Gastrocnemius medialis (tissue), 4 donors: Measurements from ENCODE around the gene SULT1A1. TPM values are rescaled to one million over a fixed set of nuclear protein-coding genes. Genes with fewer than 3 reads are reported as not detected.

Source experiments
- ATAC-seq, 2 donors: fragments of 150-250 bp; one replicate each; pipeline ENCODE4 v1.9.1; 2016
- DNase-seq, 2 donors: peaks; one replicate each; pipeline ENCODE4 v3.0.0-alpha.2; 2019
- H3K27ac ChIP-seq, 4 donors: fragments of 200-600 bp; sonication (generic); 1 replicate in 1 of 4; 2 replicates in 3 of 4; pipeline ENCODE4 v1.5.1; 2016 to 2018; ENCODE audit warnings: mild to moderate bottlenecking in 2 of 4, moderate library complexity in 1 of 4
- H3K27me3 ChIP-seq, 3 donors: fragments of 200-600 bp; sonication (generic) in 2 of 3; 1 replicate in 1 of 3; 2 replicates in 2 of 3; pipeline versions ENCODE4 v1.5.1 to v1.6.0; 2016 to 2019; ENCODE audit warnings: mild to moderate bottlenecking in 1 of 3, moderate library complexity in 1 of 3
- H3K36me3 ChIP-seq, 2 donors: fragments of 200-600 bp; sonication (generic) in 1 of 2; one replicate each; pipeline ENCODE4 v1.5.1; 2017 to 2018
- H3K4me1 ChIP-seq, 2 donors: fragments of 200-600 bp; sonication (generic) in 1 of 2; one replicate each; pipeline ENCODE4 v1.5.1; 2016 to 2017; ENCODE audit warnings: mild to moderate bottlenecking in 2 of 2
- H3K4me3 ChIP-seq, 4 donors: fragments of 200-600 bp; sonication (generic) in 3 of 4; 1 replicate in 1 of 4; 2 replicates in 3 of 4; pipeline ENCODE4 v1.5.1; 2016 to 2019; ENCODE audit warnings: mild to moderate bottlenecking in 2 of 4
- H3K9me3 ChIP-seq, 3 donors: fragments of 200-600 bp; sonication (generic) in 2 of 3; 1 replicate in 1 of 3; 2 replicates in 2 of 3; pipeline ENCODE4 v1.5.1; 2016 to 2019
- CTCF ChIP-seq, 5 experiments: fragments of 450-650 bp in 3 of 5; fragments of 200-600 bp in 2 of 5; sonication (generic) in 2 of 5; IDR thresholded peaks in 4 of 5; conservative IDR thresholded peaks in 1 of 5; 1 replicate in 4 of 5; 2 replicates in 1 of 5; pipeline ENCODE4 v1.5.1; 2016 to 2019; ENCODE audit warnings: antibody characterized with exemption in 5 of 5, mild to moderate bottlenecking in 3 of 5, moderate library complexity in 3 of 5
- POLR2A ChIP-seq, 2 donors: fragments of 450-650 bp; IDR thresholded peaks; one replicate each; pipeline ENCODE4 v1.6.1; 2017; ENCODE audit warnings: antibody characterized with exemption in 2 of 2, mild to moderate bottlenecking in 2 of 2, moderate library complexity in 2 of 2
- in situ Hi-C, 4 donors: fragments of 200-750 bp; cut with MboI; loops; one replicate each; pipeline versions ENCODE4 v1.15.0 to v1.8.0; 2017; ENCODE audit warnings: low sequenced_read_pairs in 4 of 4
- intact Hi-C: fragments of 100-400 bp; cut with DNase I; formaldehyde crosslinking; loops from one replicate; pipeline ENCODE4 v1.15.1; 2023; ENCODE audit warnings: low total_unique reads
- total RNA-seq, 4 donors: library from RNA; depleted of rRNA; stranded (reverse); fragments of >200 nt; gene quantifications; one replicate each; pipeline versions ENCODE4 v1.1.0 to v1.2.3, GENCODE V29; 2016

Gene SULT1A1
- total RNA-seq, 4 donors from 2014 or later, result 5.7 to 10.0 (median 8.2) TPM

GRCh38 chr16:28589930-28590329, 19.9 kb downstream of the SULT1A1 start:
- no peaks in the 10 kb centered on the region for H3K9me3 ChIP-seq
- peaks cover 2 to 67% of the 10 kb centered on the region in 2 donors for H3K36me3 ChIP-seq
- H3K27me3 ChIP-seq, result no peaks in the 10 kb centered on the region
- ATAC-seq (no peak), DNase-seq (no peak)
- TF ChIP-seq POLR2A (IDR thresholded peaks at IDR 0.05) (no peak), CTCF (IDR thresholded peaks at IDR 0.05 in 4 of 5, conservative IDR thresholded peaks at IDR 0.05 in 1 of 5) (no peak)
- no peaks in the 10 kb centered on the region for H3K4me1 ChIP-seq
- no peak overlapping the region for H3K27ac ChIP-seq
- no peak overlapping the region for H3K4me3 ChIP-seq
- intact Hi-C loops, result no loop called here
- in situ Hi-C loops, result no loop called here

DNA sequence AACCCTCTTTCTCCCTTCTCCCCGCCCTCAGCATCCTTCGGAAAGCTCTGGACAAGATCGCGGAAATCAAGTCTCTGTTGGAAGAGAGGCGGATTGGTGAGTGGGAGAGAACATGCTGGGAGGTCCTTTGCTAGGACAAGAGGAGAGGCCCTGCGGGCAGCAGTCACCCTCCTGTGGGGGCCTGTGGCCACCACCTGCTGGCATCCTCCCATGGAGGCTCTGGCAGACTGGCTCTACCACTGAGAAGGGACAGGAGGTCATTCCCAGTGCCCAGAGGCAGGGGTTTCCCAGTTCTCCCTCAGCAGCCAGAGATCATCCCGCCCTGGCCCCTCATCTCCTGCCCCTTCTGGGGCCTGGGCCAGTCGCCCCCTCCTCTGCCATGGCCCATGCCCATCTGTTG, 20.8 kb downstream of the SULT1A1 start:
- no peak overlapping the region for H3K4me3 ChIP-seq
- intact Hi-C loops, result no loop called here
- H3K27ac ChIP-seq, result no peak overlapping the region
- no peaks in the 10 kb centered on the region for H3K4me1 ChIP-seq
- TF ChIP-seq CTCF (IDR thresholded peaks at IDR 0.05 in 4 of 5, conservative IDR thresholded peaks at IDR 0.05 in 1 of 5), result no peak
- no peak for TF ChIP-seq POLR2A (IDR thresholded peaks at IDR 0.05)
- in situ Hi-C loops, result no loop called here
- H3K27me3 ChIP-seq, result no peaks in the 10 kb centered on the region
- no peak for ATAC-seq
- H3K9me3 ChIP-seq, result no peaks in the 10 kb centered on the region
- H3K36me3 ChIP-seq, result peaks cover 2 to 70% of the 10 kb centered on the region in 2 donors
- no peak for DNase-seq

DNA sequence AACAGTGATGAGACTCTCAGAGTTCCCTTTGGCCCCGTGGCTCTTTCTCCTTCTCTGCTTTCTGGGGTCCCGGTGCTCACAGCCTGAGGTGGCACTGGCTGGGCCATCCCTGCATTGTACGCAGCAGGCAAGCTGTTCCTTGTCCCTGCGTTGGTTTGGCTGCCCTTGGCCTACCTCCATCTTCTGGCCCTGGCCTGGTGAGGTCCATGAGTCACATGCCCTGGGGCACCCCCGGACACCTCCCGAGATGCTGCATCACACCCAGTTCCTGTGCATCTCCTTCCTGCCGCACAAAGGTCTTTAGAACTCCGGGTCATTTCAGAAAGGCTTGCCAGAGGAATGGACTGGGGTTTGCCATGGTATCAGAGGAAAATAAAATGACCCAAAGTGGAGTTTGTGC, 22.5 kb downstream of the SULT1A1 start:
- Histone ChIP-seq H3K4me3 (no peak overlapping the region), H3K27me3 (no peaks in the 10 kb centered on the region), H3K9me3 (no peaks in the 10 kb centered on the region), H3K4me1 (no peaks in the 10 kb centered on the region), H3K27ac (no peak overlapping the region), H3K36me3 (peaks cover 2 to 77% of the 10 kb centered on the region in 2 donors)
- TF ChIP-seq POLR2A (IDR thresholded peaks at IDR 0.05), result no peak
- no peak for TF ChIP-seq CTCF (IDR thresholded peaks at IDR 0.05 in 4 of 5, conservative IDR thresholded peaks at IDR 0.05 in 1 of 5)
- ATAC-seq, result no peak
- in situ Hi-C loops (no loop called here), intact Hi-C loops (no loop called here)
- DNase-seq, result no peak

GRCh38 chr16:28586466-28586865, 23.4 kb downstream of the SULT1A1 start:
- no peak overlapping the region for H3K4me3 ChIP-seq
- peaks cover 2 to 85% of the 10 kb centered on the region in 2 donors for H3K36me3 ChIP-seq
- ATAC-seq (no peak), DNase-seq (no peak)
- H3K27me3 ChIP-seq, result no peaks in the 10 kb centered on the region
- intact Hi-C loops (no loop called here), in situ Hi-C loops (no loop called here)
- H3K4me1 ChIP-seq, result no peaks in the 10 kb centered on the region
- H3K27ac ChIP-seq, result no peak overlapping the region
- no peaks in the 10 kb centered on the region for H3K9me3 ChIP-seq
- TF ChIP-seq POLR2A (IDR thresholded peaks at IDR 0.05) (no peak), CTCF (IDR thresholded peaks at IDR 0.05 in 4 of 5, conservative IDR thresholded peaks at IDR 0.05 in 1 of 5) (no peak)

- no peaks in the 10 kb centered on the region for H3K4me1 ChIP-seq
- no peak overlapping the region for H3K27ac ChIP-seq
- DNase-seq (no peak), ATAC-seq (no peak)
- in situ Hi-C loops, result no loop called here
- H3K27me3 ChIP-seq, result no peaks in the 10 kb centered on the region
- intact Hi-C loops, result no loop called here
- H3K9me3 ChIP-seq, result no peaks in the 10 kb centered on the region
- TF ChIP-seq CTCF (IDR thresholded peaks at IDR 0.05 in 4 of 5, conservative IDR thresholded peaks at IDR 0.05 in 1 of 5) (no peak), POLR2A (IDR thresholded peaks at IDR 0.05) (no peak)
- H3K36me3 ChIP-seq, result peaks cover 2 to 85% of the 10 kb centered on the region in 2 donors
- no peak overlapping the region for H3K4me3 ChIP-seq
Observed at GRCh38 chr16:28585674-28586073, 24.2 kb downstream of the SULT1A1 start.
